B cell (primary cell): ENCODE measurements around the gene PIWIL1. TPM values are rescaled to one million over a fixed set of nuclear protein-coding genes. Genes with fewer than 3 reads are reported as not detected.

ENCODE experiments used
- ATAC-seq: fragments of 200-7000 bp; cut with Tn5 transposase; one replicate; pipeline ENCODE4 v1.10.0; 2021; ENCODE audit warnings: low read depth, mild to moderate bottlenecking, moderate number of reproducible peaks, moderate library complexity
- CTCF ChIA-PET: fragments of 350-600 bp; sonication (Branson Sonifier 250); formaldehyde crosslinking; loops from one replicate; lab custom pipeline; 2021; ENCODE audit warnings: antibody characterized with exemption, inconsistent platforms; lab: Charles Lee
- POLR2A ChIA-PET: fragments of 350-600 bp; sonication (Branson Sonifier 250); formaldehyde crosslinking; loops from one replicate; lab custom pipeline; 2021; ENCODE audit warnings: antibody characterized with exemption; lab: Charles Lee
- DNase-seq: peaks from one replicate; pipeline ENCODE4 v3.0.0; 2013
- H2AFZ ChIP-seq: 2 replicates; pipeline ENCODE4 v1.6.1; 2012; ENCODE audit warnings: mild to moderate bottlenecking, low read depth, low read length; ENCODE audit not compliant: insufficient read depth, poor library complexity, severe bottlenecking
- H3K27ac ChIP-seq, 2 donors: 1 replicate in 1 of 2; 2 replicates in 1 of 2; pipeline ENCODE4 v1.5.1; 2012 to 2013; ENCODE audit warnings: low read length in 2 of 2, mild to moderate bottlenecking in 2 of 2, moderate library complexity in 1 of 2
- H3K27me3 ChIP-seq, 4 experiments: fragments of 200-600 bp in 1 of 4; sonication (generic) in 1 of 4; replicated peaks in 1 of 4; 1 replicate in 2 of 4; 2 replicates in 2 of 4; pipeline versions ENCODE4 v1.6.1 to v1.7.0; 2013 to 2016; ENCODE audit warnings: low read length in 3 of 4, mild to moderate bottlenecking in 2 of 4, mixed read lengths in 1 of 4, moderate library complexity in 1 of 4; ENCODE audit not compliant: insufficient read depth in 4 of 4, control insufficient read depth in 3 of 4; ENCODE audit errors: control extremely low read depth in 1 of 4
- H3K36me3 ChIP-seq, 2 experiments: replicated peaks in 1 of 2; 1 replicate in 1 of 2; 2 replicates in 1 of 2; pipeline versions ENCODE4 v1.6.1 to v1.7.1; 2013; ENCODE audit warnings: low read length in 1 of 2; ENCODE audit not compliant: insufficient read depth in 2 of 2, control insufficient read depth in 1 of 2; ENCODE audit errors: control extremely low read depth in 1 of 2, extremely low read depth in 1 of 2
- H3K4me1 ChIP-seq, 2 donors: fragments of 200-600 bp in 1 of 2; sonication (generic) in 1 of 2; 1 replicate in 1 of 2; 2 replicates in 1 of 2; pipeline versions ENCODE4 v1.5.1 to v1.6.1; 2013 to 2017; ENCODE audit warnings: low read length in 2 of 2; ENCODE audit not compliant: control insufficient read depth in 2 of 2, insufficient read depth in 2 of 2
- H3K4me2 ChIP-seq: replicated peaks from 2 replicates; pipeline ENCODE3; 2012; ENCODE audit warnings: mild to moderate bottlenecking, low read depth, low read length; ENCODE audit not compliant: poor library complexity, severe bottlenecking
- H3K4me3 ChIP-seq, 5 experiments: fragments of 200-600 bp in 1 of 5; sonication (generic) in 1 of 5; 1 replicate in 3 of 5; 2 replicates in 2 of 5; pipeline versions ENCODE4 v1.5.1 to v1.7.0; 2011 to 2016; ENCODE audit warnings: low read length in 4 of 5, mild to moderate bottlenecking in 4 of 5, low read depth in 2 of 5, control low read depth in 1 of 5, moderate library complexity in 1 of 5; ENCODE audit not compliant: insufficient read depth in 1 of 5; ENCODE audit errors: control extremely low read depth in 1 of 5, extremely low read depth in 1 of 5
- H3K79me2 ChIP-seq: fragments of 200-600 bp; sonication (generic); one replicate; pipeline ENCODE4 v1.6.0; 2016; ENCODE audit warnings: low read length; ENCODE audit not compliant: control insufficient read depth, insufficient read depth
- H3K9ac ChIP-seq: fragments of 200-600 bp; sonication (generic); 2 replicates; pipeline ENCODE4 v1.6.1; 2017; ENCODE audit warnings: mild to moderate bottlenecking, low read length, moderate library complexity
- H3K9me3 ChIP-seq, 3 donors: one replicate each; pipeline versions ENCODE4 v1.6.1 to v1.7.1; 2013; ENCODE audit warnings: low read length in 2 of 3; ENCODE audit not compliant: control insufficient read depth in 2 of 3, insufficient read depth in 1 of 3; ENCODE audit errors: control extremely low read depth in 1 of 3
- H4K20me1 ChIP-seq: 2 replicates; pipeline ENCODE4 v1.6.0; 2012; ENCODE audit warnings: mild to moderate bottlenecking, low read length; ENCODE audit not compliant: insufficient read depth, control insufficient read depth, poor library complexity, severe bottlenecking
- H3K27ac Mint-ChIP-seq: one replicate; pipeline ENCODE4 v1.8.0; 2021; ENCODE audit warnings: mixed read lengths
- H3K27me3 Mint-ChIP-seq: one replicate; pipeline ENCODE4 v1.8.0; 2021; ENCODE audit warnings: mixed read lengths
- H3K4me1 Mint-ChIP-seq: one replicate; pipeline ENCODE4 v1.8.0; 2021; ENCODE audit warnings: mixed read lengths
- H3K4me3 Mint-ChIP-seq: one replicate; pipeline ENCODE4 v1.8.0; 2021; ENCODE audit warnings: mixed read lengths
- H3K9me3 Mint-ChIP-seq: one replicate; pipeline ENCODE4 v1.8.0; 2022; ENCODE audit warnings: mixed read lengths; ENCODE audit not compliant: insufficient read depth
- CTCF ChIP-seq: fragments of 200-600 bp; IDR thresholded peaks from one replicate; pipeline ENCODE4 v1.8.0; 2022; ENCODE audit warnings: antibody characterized with exemption, mild to moderate bottlenecking
- EZH2 ChIP-seq: IDR thresholded peaks from 2 replicates; pipeline ENCODE4 v1.6.1; 2012; ENCODE audit warnings: borderline replicate concordance, low read depth, mild to moderate bottlenecking, moderate library complexity, low read length; ENCODE audit not compliant: insufficient read depth, poor library complexity, severe bottlenecking
- WGBS: methylation state at CpG from one replicate; pipeline ENCODE4 v1.1.5; 2013; ENCODE audit warnings: missing lambda C conversion rate; ENCODE audit not compliant: insufficient coverage; 5-methylcytosine and 5-hydroxymethylcytosine counted together
- intact Hi-C: fragments of 100-400 bp; cut with micrococcal nuclease; formaldehyde crosslinking; loops from one replicate; pipeline ENCODE4 v1.10.0; 2022
- polyA plus RNA-seq: library from polyadenylated mRNA; depleted of rRNA; stranded (reverse); fragments of >200 nt; gene quantifications from 2 replicates; pipeline ENCODE4 v1.2.3, GENCODE V29; 2012
- total RNA-seq, 2 donors: library from RNA; stranded (reverse); fragments of 120-200 nt in 1 of 2; gene quantifications; 1 replicate in 1 of 2; 2 replicates in 1 of 2; pipeline versions ENCODE4 v1.2.3 to v1.2.4, GENCODE V29; 2013 to 2022

The PIWIL1 gene
- total and polyA plus RNA-seq, 2 donors (not counting 1 experiment from before 2014, with no cell fraction given) = not detected

- Histone ChIP-seq H3K9ac (no peak overlapping the region), H3K79me2 (no peaks in the 10 kb centered on the region), H3K27ac (no peak overlapping the region), H2AFZ (no peak overlapping the region), H3K4me2 (no peak overlapping the region), H3K9me3 (peaks cover 0 to 19% (median 0%) of the 10 kb centered on the region in 3 donors), H3K4me3 (no peak overlapping the region), H3K27me3 (no peaks in the 10 kb centered on the region), H4K20me1 (no peaks in the 10 kb centered on the region), H3K4me1 (no peaks in the 10 kb centered on the region), H3K36me3 (no peaks in the 10 kb centered on the region)
- no peak for DNase-seq
- Mint-ChIP-seq H3K4me3 (no peak overlapping the region), H3K27ac (no peak overlapping the region), H3K9me3 (peaks cover 13% of the 10 kb centered on the region), H3K4me1 (no peaks in the 10 kb centered on the region), H3K27me3 (peaks cover 3% of the 10 kb centered on the region)
- CTCF ChIA-PET = no interaction called here
- WGBS = no CpG with 5 or more reads among the region's 6 CpGs
- intact Hi-C loops = no loop called here
- POLR2A ChIA-PET = no interaction called here
- ATAC-seq = no peak
- no peak for TF ChIP-seq EZH2
- TF ChIP-seq CTCF = no peak
These were observed 49.0 kb upstream of the PIWIL1 start for GRCh38 chr12:130288691-130289090.

- Mint-ChIP-seq H3K4me3 (no peak overlapping the region), H3K4me1 (no peaks in the 10 kb centered on the region), H3K27ac (no peak overlapping the region), H3K27me3 (peaks cover 3% of the 10 kb centered on the region), H3K9me3 (peaks cover 9% of the 10 kb centered on the region)
- no peaks in the 10 kb centered on the region for H3K79me2 ChIP-seq
- no peaks in the 10 kb centered on the region for H3K36me3 ChIP-seq
- peaks cover 0 to 22% (median 2%) of the 10 kb centered on the region in 3 donors for H3K9me3 ChIP-seq
- no peak for TF ChIP-seq CTCF
- no peak for TF ChIP-seq EZH2
- POLR2A ChIA-PET = no interaction called here
- no peak overlapping the region for H3K4me3 ChIP-seq
- no peak overlapping the region for H3K9ac ChIP-seq
- ATAC-seq (no peak), DNase-seq (no peak)
- CTCF ChIA-PET = no interaction called here
- H3K4me2 ChIP-seq = no peak overlapping the region
- H3K27ac ChIP-seq = no peak overlapping the region
- intact Hi-C loops = no loop called here
- H3K27me3 ChIP-seq = no peaks in the 10 kb centered on the region
- 100% methylated on average over 1 of the region's 1 CpG for WGBS
- H2AFZ ChIP-seq = no peak overlapping the region
- H3K4me1 ChIP-seq = no peaks in the 10 kb centered on the region
- H4K20me1 ChIP-seq = no peaks in the 10 kb centered on the region
These were observed 47.6 kb upstream of the PIWIL1 start for GRCh38 chr12:130290114-130290513.
